H9 (cell line): Measurements from ENCODE around the gene BMP8A. TPM values are rescaled to one million over a fixed set of nuclear protein-coding genes. Genes with fewer than 3 reads are reported as not detected.
"Not testable (repeated sequence)": the region's sequence is repeated elsewhere in the genome, so short reads cannot be mapped to it uniquely, and the experiment has no call there.

ENCODE experiments used
- DNase-seq: peaks from one replicate; pipeline ENCODE4 v3.0.0-alpha.2; 2017
- H2AFZ ChIP-seq: one replicate; pipeline ENCODE4 v1.6.1; 2013; ENCODE audit warnings: mild to moderate bottlenecking, low read length, control low read depth, moderate library complexity
- H2AK5ac ChIP-seq: 2 replicates; pipeline ENCODE4 v1.6.1; 2013; ENCODE audit warnings: low read length, control low read depth, mixed read lengths; ENCODE audit not compliant: insufficient read length
- H2BK120ac ChIP-seq: one replicate; pipeline ENCODE4 v1.6.1; 2013; ENCODE audit warnings: low read depth, mild to moderate bottlenecking, low read length, control low read depth, inconsistent platforms; ENCODE audit not compliant: poor library complexity, severe bottlenecking
- H2BK12ac ChIP-seq: 2 replicates; pipeline ENCODE4 v1.6.1; 2013; ENCODE audit warnings: low read length, control low read depth, mixed read lengths, low read depth; ENCODE audit not compliant: insufficient read length
- H2BK15ac ChIP-seq: 2 replicates; pipeline ENCODE4 v1.6.1; 2013; ENCODE audit warnings: low read depth, low read length, control low read depth
- H2BK20ac ChIP-seq: one replicate; pipeline ENCODE4 v1.6.1; 2013; ENCODE audit warnings: low read depth, mild to moderate bottlenecking, low read length, control low read depth, inconsistent platforms; ENCODE audit not compliant: poor library complexity, severe bottlenecking
- H2BK5ac ChIP-seq: 2 replicates; pipeline ENCODE4 v1.6.1; 2013; ENCODE audit warnings: low read length, control low read depth, mixed read lengths; ENCODE audit not compliant: insufficient read length
- H3K14ac ChIP-seq: 2 replicates; pipeline ENCODE4 v1.6.1; 2013; ENCODE audit warnings: low read length, control low read depth; ENCODE audit not compliant: insufficient read depth
- H3K18ac ChIP-seq: 2 replicates; pipeline ENCODE4 v1.6.1; 2013; ENCODE audit warnings: low read depth, mild to moderate bottlenecking, mixed read lengths, low read length, control low read depth; ENCODE audit not compliant: insufficient read length
- H3K23ac ChIP-seq: 2 replicates; pipeline ENCODE4 v1.6.1; 2013; ENCODE audit warnings: low read length, control low read depth, mixed read lengths, low read depth; ENCODE audit not compliant: insufficient read length
- H3K23me2 ChIP-seq: 2 replicates; pipeline ENCODE4 v1.6.1; 2013; ENCODE audit warnings: low read depth, mild to moderate bottlenecking, mixed read lengths, low read length, control low read depth; ENCODE audit not compliant: insufficient read length, poor library complexity, severe bottlenecking
- H3K27ac ChIP-seq: 2 replicates; pipeline ENCODE4 v1.5.1; 2013; ENCODE audit warnings: low read length, control low read depth, mixed read lengths, low read depth; ENCODE audit not compliant: insufficient read length
- H3K27me3 ChIP-seq: 2 replicates; pipeline ENCODE4 v1.6.1; 2013; ENCODE audit warnings: low read length, control low read depth, inconsistent platforms; ENCODE audit not compliant: insufficient read depth
- H3K4ac ChIP-seq: 2 replicates; pipeline ENCODE4 v1.6.1; 2013; ENCODE audit warnings: low read depth, mild to moderate bottlenecking, control low read depth, inconsistent platforms, low read length, moderate library complexity
- H3K4me1 ChIP-seq: 2 replicates; pipeline ENCODE4 v1.6.1; 2013; ENCODE audit warnings: low read length, control low read depth, inconsistent platforms; ENCODE audit not compliant: insufficient read depth
- H3K4me2 ChIP-seq: 2 replicates; pipeline ENCODE4 v1.6.1; 2013; ENCODE audit warnings: low read length, control low read depth, mixed read lengths; ENCODE audit not compliant: insufficient read length, insufficient read depth
- H3K56ac ChIP-seq: 2 replicates; pipeline ENCODE4 v1.6.1; 2013; ENCODE audit warnings: low read depth, mild to moderate bottlenecking, mixed read lengths, low read length, control low read depth; ENCODE audit not compliant: insufficient read length
- H3K79me1 ChIP-seq: 2 replicates; pipeline ENCODE4 v1.6.1; 2013; ENCODE audit warnings: low read depth, mild to moderate bottlenecking, moderate library complexity, low read length, control low read depth, inconsistent platforms; ENCODE audit not compliant: insufficient read depth, poor library complexity, severe bottlenecking
- H3K79me2 ChIP-seq: 2 replicates; pipeline ENCODE4 v1.6.1; 2013; ENCODE audit warnings: low read length, control low read depth, inconsistent platforms; ENCODE audit not compliant: insufficient read depth
- H3K9ac ChIP-seq: 2 replicates; pipeline ENCODE4 v1.6.1; 2013; ENCODE audit warnings: low read length, control low read depth, mixed read lengths; ENCODE audit not compliant: insufficient read length; ENCODE audit errors: extremely low read depth
- H3K9me3 ChIP-seq: one replicate; pipeline ENCODE4 v1.6.1; 2013; ENCODE audit warnings: low read depth, low read length, inconsistent platforms; ENCODE audit not compliant: control insufficient read depth
- H3T11ph ChIP-seq: one replicate; pipeline ENCODE4 v1.6.1; 2013; ENCODE audit warnings: mild to moderate bottlenecking, low read length, control low read depth, inconsistent platforms
- H4K20me1 ChIP-seq: one replicate; pipeline ENCODE4 v1.6.1; 2013; ENCODE audit not compliant: control insufficient read depth, insufficient read length, insufficient read depth
- H4K5ac ChIP-seq: 2 replicates; pipeline ENCODE4 v1.6.1; 2013; ENCODE audit warnings: low read depth, mild to moderate bottlenecking, mixed read lengths, low read length, control low read depth; ENCODE audit not compliant: insufficient read length
- H4K8ac ChIP-seq: replicated peaks from 2 replicates; pipeline ENCODE4 v1.6.1; 2013; ENCODE audit warnings: low read length, control low read depth, mixed read lengths, low read depth; ENCODE audit not compliant: insufficient read length
- H4K91ac ChIP-seq: 2 replicates; pipeline ENCODE4 v1.6.1; 2013; ENCODE audit warnings: low read depth, mild to moderate bottlenecking, moderate library complexity, mixed read lengths, low read length, control low read depth; ENCODE audit not compliant: insufficient read length
- H3K27ac Mint-ChIP-seq, 3 experiments: 2 replicates in 2 of 3; 3 replicates in 1 of 3; pipeline ENCODE4 v1.8.0; 2020 to 2021; ENCODE audit warnings: mixed read lengths in 3 of 3, mild to moderate bottlenecking in 1 of 3, moderate library complexity in 1 of 3
- H3K27me3 Mint-ChIP-seq: 2 replicates; pipeline ENCODE4 v1.8.0; 2021; ENCODE audit warnings: low read depth, mild to moderate bottlenecking, moderate library complexity, mixed read lengths
- H3K36me3 Mint-ChIP-seq, 3 experiments: 2 replicates in 2 of 3; 3 replicates in 1 of 3; pipeline ENCODE4 v1.8.0; 2020 to 2021; ENCODE audit warnings: low read depth in 3 of 3, mixed read lengths in 3 of 3; ENCODE audit not compliant: insufficient read depth in 1 of 3
- H3K4me1 Mint-ChIP-seq, 2 experiments: 2 replicates each; pipeline ENCODE4 v1.8.0; 2020; ENCODE audit warnings: mixed read lengths in 2 of 2
- H3K4me3 Mint-ChIP-seq, 2 experiments: 2 replicates in 1 of 2; 3 replicates in 1 of 2; pipeline ENCODE4 v1.8.0; 2020 to 2021; ENCODE audit warnings: mild to moderate bottlenecking in 2 of 2, mixed read lengths in 2 of 2, moderate library complexity in 1 of 2
- H3K9me3 Mint-ChIP-seq, 2 experiments: 2 replicates in 1 of 2; 3 replicates in 1 of 2; pipeline ENCODE4 v1.8.0; 2020; ENCODE audit warnings: mild to moderate bottlenecking in 2 of 2, mixed read lengths in 2 of 2, moderate library complexity in 1 of 2
- WGBS: extraction: QIAGEN DNeasy Blood & Tissue Kit; methylation state at CpG from one replicate; pipeline ENCODE4 v1.1.7; 2013; ENCODE audit warnings: missing lambda C conversion rate, low lambda C conversion rate, mixed read lengths; ENCODE audit not compliant: insufficient read length; ENCODE audit errors: extremely low coverage; 5-methylcytosine and 5-hydroxymethylcytosine counted together
- total RNA-seq: library from RNA; stranded (reverse); gene quantifications from 2 replicates; pipeline ENCODE4 v1.2.1, GENCODE V29; 2021

BMP8A gene
- total RNA-seq, 1 experiment from 2014 or later = 0.52 TPM

GRCh38 chr1:39514710-39515124 lies 23.3 kb downstream of the BMP8A start:
- H3K36me3 Mint-ChIP-seq, H2BK12ac ChIP-seq, H2BK20ac ChIP-seq: not testable (repeated sequence)

GRCh38 chr1:39515131-39516086 lies 24.0 kb downstream of the BMP8A start:
- H2BK12ac ChIP-seq, H3K23me2 ChIP-seq, H3K27ac Mint-ChIP-seq, H3K23ac ChIP-seq, H3K79me1 ChIP-seq, H3K4me1 ChIP-seq, H4K20me1 ChIP-seq, H3T11ph ChIP-seq, H3K4me1 Mint-ChIP-seq, H2BK15ac ChIP-seq, H4K8ac ChIP-seq, H2BK20ac ChIP-seq, H2BK120ac ChIP-seq, H3K56ac ChIP-seq, H3K27ac ChIP-seq, DNase-seq, H3K9me3 Mint-ChIP-seq, H2BK5ac ChIP-seq, H3K18ac ChIP-seq, H4K5ac ChIP-seq, H3K9ac ChIP-seq, H3K4ac ChIP-seq, H3K9me3 ChIP-seq, H3K14ac ChIP-seq, H2AK5ac ChIP-seq, H4K91ac ChIP-seq, H2AFZ ChIP-seq, H3K36me3 Mint-ChIP-seq, H3K79me2 ChIP-seq, H3K27me3 ChIP-seq: not testable (repeated sequence)
- WGBS = no CpG with 5 or more reads among the region's 78 CpGs
- H3K4me2 ChIP-seq = peak overlapping the region; percentile 30
- Mint-ChIP-seq H3K27me3 (peaks cover 11% of the 10 kb centered on the region), H3K4me3 (peak overlapping the region; percentile 54 to 70; a peak in 4 of 5 replicates)

More at GRCh38 chr1:39514710-39515124, 23.3 kb downstream of the BMP8A start:
- not testable (repeated sequence) for H3K23me2 ChIP-seq, H3K27ac Mint-ChIP-seq, H3K18ac ChIP-seq, H2AFZ ChIP-seq, H3K27me3 ChIP-seq, H4K20me1 ChIP-seq, H3K9me3 ChIP-seq, H3K79me1 ChIP-seq, H3K4me1 Mint-ChIP-seq, H2BK120ac ChIP-seq, DNase-seq, H2BK5ac ChIP-seq, H2BK15ac ChIP-seq, H3K27ac ChIP-seq, H3T11ph ChIP-seq, H3K9ac ChIP-seq, H4K91ac ChIP-seq, H3K4me3 Mint-ChIP-seq, H4K5ac ChIP-seq, H3K9me3 Mint-ChIP-seq, H3K79me2 ChIP-seq, H3K4me2 ChIP-seq, H3K56ac ChIP-seq, H3K4ac ChIP-seq, H4K8ac ChIP-seq, H2AK5ac ChIP-seq, H3K4me1 ChIP-seq, H3K23ac ChIP-seq
- peaks cover 11% of the 10 kb centered on the region for H3K27me3 Mint-ChIP-seq
- no CpG with 5 or more reads among the region's 46 CpGs for WGBS
- peak overlapping the region; percentile 65; the same call in 1 of the 2 replicates for H3K14ac ChIP-seq
